Central memory CD4-positive, alpha-beta T cell (primary cell): Measurements from ENCODE around the gene MAPK8IP3.

Experiments
- DNase-seq: peaks from one replicate; pipeline ENCODE4 v3.0.0; 2022
- total RNA-seq, 3 experiments: gene quantifications; one replicate each; lab custom pipeline; 2026; lab: John Stamatoyannopoulos, UW

MAPK8IP3 gene, protein sequence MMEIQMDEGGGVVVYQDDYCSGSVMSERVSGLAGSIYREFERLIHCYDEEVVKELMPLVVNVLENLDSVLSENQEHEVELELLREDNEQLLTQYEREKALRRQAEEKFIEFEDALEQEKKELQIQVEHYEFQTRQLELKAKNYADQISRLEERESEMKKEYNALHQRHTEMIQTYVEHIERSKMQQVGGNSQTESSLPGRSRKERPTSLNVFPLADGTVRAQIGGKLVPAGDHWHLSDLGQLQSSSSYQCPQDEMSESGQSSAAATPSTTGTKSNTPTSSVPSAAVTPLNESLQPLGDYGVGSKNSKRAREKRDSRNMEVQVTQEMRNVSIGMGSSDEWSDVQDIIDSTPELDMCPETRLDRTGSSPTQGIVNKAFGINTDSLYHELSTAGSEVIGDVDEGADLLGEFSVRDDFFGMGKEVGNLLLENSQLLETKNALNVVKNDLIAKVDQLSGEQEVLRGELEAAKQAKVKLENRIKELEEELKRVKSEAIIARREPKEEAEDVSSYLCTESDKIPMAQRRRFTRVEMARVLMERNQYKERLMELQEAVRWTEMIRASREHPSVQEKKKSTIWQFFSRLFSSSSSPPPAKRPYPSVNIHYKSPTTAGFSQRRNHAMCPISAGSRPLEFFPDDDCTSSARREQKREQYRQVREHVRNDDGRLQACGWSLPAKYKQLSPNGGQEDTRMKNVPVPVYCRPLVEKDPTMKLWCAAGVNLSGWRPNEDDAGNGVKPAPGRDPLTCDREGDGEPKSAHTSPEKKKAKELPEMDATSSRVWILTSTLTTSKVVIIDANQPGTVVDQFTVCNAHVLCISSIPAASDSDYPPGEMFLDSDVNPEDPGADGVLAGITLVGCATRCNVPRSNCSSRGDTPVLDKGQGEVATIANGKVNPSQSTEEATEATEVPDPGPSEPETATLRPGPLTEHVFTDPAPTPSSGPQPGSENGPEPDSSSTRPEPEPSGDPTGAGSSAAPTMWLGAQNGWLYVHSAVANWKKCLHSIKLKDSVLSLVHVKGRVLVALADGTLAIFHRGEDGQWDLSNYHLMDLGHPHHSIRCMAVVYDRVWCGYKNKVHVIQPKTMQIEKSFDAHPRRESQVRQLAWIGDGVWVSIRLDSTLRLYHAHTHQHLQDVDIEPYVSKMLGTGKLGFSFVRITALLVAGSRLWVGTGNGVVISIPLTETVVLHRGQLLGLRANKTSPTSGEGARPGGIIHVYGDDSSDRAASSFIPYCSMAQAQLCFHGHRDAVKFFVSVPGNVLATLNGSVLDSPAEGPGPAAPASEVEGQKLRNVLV (N-terminal part only)
- total RNA-seq = 72.2 to 318 (median 199) reads per million in 3 experiments

DNA sequence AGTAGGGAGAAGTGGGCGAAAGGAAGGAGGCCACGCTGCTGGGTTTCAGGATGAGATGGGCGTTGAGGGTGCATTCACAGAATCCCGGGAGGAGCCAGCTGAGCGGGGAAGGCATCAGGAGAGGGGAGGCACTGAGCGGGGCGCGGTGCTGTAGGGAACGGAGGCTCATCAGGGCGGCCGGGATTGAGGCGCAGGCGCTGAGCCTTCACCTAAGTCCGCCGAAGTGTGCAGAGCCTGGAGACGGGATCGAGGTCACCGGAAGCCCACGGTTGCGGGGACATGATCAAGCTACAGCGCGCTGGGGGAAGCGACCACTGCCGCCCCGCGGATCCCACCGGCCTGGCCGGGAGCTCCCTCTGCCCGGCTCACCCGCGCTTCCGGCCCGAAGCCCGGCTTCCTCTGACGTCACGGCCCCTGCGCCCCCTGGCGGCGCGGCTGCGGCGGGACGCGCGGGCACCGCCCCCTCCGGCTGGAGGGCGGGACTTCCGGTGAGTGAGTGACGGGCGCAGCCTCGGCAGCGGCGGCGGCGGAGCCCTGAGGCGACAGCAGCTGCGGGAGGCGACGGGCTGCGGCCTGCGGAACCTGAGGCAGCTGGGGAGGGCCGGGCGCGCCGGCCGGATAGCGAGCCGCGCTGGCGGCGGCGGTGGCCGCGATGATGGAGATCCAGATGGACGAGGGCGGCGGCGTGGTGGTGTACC, at the start of gene MAPK8IP3:
Gene MAPK8IP3 (plus strand): TSS at position 508 of the 698 bp plus-strand sequence. CDS start 145 bp downstream, at position 653.
- peak; percentile 96 for DNase-seq

DNA sequence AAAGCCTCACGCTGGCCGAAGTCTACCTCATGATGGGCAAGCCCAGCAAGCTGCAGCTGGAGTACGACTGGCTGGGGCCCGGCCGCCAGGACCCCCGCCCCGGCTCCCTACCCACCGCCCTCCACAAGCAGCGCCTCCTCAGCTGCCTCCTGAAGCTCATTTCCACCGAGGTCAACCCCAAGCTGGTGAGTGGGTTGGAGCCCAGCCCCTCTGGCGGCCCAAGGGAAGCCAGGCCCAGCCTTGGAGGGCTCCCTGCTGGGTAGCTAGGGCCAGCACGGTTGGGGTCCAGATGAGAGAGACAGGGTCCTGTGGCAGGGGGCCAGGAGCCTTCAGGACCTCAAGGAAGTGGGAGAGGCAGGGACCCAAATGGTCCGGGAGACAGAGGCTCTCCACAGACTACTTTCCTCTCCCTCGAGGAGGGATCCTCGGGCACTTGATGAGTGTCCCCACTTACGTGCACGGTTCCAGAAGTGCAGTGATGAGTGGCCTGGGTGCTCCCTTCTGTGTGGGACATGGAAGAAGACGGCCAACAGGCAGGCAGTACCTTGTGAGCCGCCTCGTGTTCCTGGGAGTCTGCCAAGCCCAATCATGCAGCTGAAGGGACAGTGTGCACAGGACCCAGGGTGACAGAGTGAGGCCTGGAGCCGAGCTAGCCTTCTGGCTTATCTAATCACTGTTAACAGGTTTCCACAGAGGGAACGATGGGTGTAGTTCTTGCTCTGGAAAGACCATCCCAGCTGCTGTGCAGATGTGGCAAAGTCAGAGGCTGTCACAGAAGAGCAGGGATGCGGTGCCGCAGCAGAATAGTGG, 49.0 kb upstream of the MAPK8IP3 start:
- no peak for DNase-seq

DNA sequence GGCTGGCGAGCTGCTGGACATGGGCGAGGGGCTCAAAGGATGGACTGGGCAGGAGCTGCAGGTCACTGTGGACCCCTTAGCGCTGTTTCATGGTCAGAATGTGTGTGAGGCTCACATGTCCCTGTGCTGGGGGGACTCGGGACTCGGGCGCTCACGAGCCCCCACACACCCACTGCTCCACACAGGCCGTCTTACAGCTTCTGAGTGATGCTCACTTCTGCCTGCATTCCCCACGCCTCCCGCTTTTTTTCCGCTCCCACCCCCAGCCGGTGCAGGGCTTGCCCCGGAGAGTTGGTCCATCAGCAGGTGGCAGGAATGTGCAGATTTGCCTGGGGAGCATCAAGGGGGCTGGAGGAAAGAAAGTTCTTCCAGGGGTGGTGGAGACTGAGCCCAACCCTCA, 48.2 kb upstream of the MAPK8IP3 start:
- no peak for DNase-seq

DNA sequence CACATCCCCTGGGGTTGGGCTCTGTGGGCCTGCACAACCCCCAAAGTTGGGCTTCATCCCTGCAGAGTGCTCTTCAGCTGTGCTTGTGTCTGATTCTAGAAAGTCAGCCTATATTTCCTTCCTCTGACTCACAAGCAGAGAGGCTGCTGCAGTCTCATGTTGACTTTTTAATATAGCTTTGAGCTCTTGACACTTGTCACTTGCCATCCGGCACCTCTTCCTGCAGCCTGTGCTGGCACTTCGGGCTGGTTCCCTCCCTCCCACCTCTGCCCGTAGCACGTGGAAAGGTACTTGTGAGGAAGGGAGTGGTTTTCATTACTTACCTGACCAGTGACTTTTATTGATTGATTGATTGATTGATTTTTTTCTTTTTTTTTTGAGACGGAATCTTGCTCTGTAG, 47.0 kb upstream of the MAPK8IP3 start:
- no peak for DNase-seq

DNA sequence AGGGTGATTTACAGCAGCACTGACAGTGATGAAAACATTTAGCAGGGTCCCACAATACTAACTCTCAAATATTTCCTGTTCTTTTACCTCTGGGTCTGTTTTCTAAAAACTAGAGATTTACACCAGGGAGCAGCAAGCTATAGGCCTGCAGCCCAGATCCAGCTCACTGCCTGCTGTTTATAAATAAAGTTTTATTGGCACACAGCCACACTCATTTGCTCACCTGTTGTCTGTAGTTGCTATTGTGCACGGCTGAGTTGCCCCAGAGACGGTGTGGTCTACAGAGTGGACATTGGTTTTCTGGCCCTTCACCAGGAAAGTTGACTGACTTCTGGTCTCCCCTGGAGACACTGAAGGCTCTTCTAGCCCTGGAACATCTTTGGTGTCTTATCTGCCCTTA, 44.2 kb upstream of the MAPK8IP3 start:
- no peak for DNase-seq

DNA sequence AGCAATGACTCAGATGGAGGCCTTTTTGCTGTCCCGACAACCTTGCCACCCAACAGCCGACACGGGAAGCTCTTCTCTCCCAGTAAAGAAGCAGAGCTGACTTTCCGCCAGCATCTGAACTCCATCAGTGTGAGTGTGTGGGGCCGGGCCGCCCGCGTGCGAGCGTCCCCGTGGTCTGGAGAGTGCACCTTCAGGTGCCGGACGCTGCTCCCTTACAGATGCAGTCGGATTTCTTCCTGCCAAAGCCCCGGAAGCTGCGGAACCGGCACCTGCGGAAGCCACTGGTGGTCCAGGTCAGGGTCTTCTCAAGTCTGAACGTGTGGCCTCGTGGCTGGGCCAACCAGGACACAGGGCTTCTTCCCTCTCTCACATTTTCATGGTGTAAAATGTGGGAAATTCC, 43.5 kb upstream of the MAPK8IP3 start:
- DNase-seq = no peak

DNA sequence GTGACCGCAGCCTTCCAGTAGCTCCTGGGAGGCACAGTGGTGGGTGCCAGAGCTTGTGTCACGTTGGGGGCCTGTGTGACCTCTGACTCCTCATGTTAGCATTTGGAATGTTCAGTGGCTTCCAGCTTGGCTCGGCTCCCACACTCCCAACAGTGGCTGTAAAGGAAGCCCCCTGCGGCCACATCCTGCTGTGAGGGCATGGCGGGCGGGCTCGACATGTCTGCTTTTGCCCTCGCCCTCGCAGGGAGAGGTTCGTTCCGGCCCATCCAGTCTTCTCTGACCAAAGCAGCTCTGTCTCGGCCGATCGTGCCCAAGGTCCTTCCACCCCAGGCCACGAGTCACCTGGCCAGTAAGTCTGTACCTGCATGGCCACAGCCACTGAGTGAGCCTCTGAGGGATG, 40.2 kb upstream of the MAPK8IP3 start:
- no peak for DNase-seq

DNA sequence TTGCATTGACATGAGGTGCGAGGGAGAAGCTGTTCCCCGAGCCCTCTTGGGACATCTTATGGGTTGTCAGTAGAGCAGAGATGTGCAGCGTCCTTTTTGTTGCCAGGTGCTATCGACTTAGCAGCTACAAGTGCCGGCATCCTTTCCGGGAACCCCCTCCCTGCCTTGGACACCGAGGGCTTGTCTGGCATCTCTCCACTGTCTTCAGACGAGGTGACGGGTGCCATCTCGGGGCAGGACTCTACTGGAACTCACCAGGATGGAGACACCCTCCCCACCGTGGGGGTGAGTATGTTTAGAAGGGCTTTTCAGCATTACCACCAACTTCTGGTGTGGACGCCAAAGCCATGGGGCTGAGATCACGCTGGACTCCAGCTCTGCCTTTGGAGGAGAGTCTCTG, 39.7 kb upstream of the MAPK8IP3 start:
- no peak for DNase-seq

DNA sequence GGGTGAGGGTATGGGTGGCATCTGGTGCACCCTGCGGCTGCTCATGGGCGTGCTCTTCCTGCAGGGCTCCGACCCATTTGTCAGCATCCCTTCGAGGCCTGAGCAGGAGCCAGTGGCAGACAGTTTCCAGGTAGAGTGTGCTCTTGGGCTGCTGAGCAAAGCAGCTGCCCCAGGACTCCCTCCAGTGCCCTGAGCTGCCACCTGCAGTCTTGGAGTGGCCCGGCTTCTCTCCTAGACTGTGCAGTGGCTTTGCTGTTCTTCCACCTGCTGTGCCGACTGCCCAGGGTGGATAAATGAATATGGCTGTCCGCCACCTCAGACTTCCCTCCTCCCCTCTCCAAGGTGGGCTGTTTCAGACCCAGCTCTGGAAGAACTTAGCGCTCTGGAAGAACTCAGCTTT, 38.7 kb upstream of the MAPK8IP3 start:
- DNase-seq = no peak

DNA sequence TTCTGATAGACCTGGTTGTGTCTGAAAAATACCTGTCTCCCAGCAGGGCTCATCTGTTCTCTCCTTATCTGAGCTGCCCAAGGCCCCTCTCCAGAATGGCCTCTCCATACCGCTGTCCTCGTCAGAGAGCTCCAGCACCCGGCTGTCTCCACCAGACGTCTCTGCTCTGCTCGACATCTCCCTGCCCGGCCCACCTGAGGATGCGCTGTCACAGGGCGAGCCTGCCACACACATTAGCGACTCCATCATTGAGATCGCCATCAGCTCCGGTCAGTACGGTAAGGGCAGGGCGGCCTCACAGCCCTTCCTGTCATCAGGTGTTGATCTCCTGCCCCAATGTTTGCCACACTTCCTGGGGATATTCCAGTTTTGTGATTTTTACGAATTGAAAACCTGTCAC, 38.1 kb upstream of the MAPK8IP3 start:
- no peak for DNase-seq

DNA sequence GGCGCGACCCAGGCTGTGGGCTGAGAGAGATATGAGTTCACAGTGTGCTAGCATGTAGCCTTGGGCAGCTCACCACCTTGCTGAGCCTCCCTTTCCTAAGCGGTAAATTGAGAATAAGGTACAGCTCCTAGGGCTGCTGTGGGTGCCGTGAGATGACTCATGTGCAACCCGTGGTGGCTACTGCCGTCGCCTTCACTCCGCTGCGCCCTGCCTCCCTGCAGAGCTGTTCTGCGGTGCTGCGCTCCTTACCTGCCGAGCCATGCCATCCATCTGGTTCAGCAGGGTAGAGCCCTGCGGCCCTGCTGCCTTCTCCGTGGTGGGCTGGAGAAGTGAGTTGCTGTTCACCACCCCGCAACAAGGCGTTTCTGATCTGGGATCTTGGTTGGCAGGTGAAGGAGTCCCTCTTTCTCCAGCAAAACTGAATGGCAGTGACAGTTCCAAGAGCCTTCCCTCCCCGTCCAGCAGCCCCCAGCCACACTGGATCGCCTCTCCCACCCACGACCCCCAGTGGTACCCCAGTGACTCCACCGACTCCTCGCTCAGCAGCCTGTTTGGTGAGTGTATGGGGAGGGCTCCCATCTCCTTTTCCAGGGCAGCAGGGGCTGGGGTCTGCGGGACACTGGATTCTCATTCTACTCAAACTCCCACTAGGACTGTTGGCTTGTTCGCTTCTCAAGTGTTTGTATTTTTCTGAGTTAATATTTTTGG, 37.2 kb upstream of the MAPK8IP3 start:
- no peak for DNase-seq

DNA sequence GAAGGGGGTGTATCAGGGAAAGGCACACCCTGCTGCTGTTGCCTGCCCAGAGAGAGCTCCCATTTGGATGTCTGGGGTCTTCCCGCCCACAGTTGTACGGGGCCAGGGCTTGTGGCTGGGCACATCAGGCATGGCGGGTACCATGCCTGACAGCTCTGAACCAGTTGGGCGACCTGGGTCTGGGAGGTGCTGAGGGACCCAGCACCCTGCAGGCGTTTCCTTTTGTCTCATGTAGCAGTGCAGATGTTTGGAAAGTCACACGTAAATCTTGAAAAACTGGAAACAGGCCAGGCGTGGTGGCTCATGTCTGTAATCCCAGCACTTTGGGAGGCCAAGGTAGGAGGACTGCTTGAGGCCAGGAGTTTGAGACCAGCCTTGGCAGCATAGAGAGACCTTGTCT, 36.3 kb upstream of the MAPK8IP3 start:
- DNase-seq = no peak

DNA sequence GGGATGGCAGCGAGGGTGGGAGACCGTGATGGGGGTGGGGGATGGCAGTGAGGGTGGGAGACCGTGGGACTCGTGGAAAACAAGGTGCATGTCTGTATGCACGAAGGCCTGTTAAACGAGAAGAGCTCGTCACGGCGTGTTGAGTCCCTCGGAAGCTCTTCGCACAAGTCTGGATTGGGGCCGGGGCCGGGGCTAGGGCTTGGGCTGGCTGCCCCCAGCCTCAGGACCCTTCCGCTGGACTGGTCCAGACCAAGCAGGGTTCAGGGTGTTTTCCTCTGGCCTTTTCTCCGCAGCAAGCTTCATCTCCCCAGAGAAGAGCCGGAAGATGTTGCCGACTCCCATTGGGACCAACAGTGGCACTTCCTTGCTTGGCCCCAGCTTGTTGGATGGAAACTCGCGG, 35.6 kb upstream of the MAPK8IP3 start:
- DNase-seq = no peak

DNA sequence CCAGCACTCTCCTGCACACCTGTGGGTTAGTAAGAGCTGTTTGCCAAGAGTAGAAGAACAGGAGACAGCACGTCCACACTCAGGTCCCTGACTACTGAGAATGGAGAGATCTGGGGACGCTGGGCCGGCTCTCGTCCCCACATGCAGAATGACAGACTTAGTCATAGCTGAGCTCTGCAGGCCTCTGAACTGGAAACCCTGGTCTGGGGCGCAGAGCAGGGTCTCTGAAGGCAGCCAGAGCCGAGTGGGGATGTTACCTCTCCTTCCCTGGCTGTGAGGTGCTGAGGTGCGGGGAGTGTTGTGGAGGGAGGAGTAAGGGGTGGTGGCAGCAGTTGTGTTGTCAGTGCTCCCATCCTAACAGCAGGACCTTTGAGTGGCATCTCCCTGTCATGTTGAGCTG, 35.1 kb upstream of the MAPK8IP3 start:
- DNase-seq = no peak

DNA sequence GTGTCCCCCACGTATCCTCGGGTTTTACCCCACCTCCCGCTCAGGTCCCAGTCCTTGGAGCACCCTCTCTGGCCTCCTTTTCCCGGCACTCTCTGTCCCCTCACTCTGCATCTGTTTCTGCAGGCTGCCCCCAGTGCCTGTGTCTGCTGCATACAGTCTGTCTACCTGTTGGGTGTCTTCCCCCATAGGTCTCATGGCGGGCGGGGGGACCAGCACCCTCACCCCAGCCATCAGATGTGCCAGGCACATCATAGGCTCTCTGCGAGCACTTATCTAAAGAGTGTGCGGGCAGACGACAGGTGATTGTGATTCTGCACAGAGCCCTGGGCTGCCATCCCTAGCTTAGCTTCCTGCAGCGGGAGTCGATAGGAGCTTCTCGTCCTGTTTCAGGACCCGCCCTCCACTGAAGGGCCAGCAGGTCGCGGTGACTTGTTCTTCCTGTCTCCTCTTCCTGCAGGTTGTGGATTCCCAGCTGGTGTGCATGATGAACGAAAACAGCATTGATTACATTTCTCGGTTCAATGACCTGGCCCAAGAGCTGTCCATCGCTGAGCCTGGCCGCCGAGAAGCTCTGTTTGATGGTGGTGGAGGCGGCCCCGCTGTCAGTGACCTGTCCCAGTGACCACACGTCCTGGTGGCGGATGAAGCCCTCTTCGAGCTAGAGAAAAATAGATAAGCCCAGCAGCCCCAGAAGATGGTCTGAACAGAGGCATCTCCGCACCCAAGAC, 32.4 kb upstream of the MAPK8IP3 start:
- DNase-seq = no peak

DNA sequence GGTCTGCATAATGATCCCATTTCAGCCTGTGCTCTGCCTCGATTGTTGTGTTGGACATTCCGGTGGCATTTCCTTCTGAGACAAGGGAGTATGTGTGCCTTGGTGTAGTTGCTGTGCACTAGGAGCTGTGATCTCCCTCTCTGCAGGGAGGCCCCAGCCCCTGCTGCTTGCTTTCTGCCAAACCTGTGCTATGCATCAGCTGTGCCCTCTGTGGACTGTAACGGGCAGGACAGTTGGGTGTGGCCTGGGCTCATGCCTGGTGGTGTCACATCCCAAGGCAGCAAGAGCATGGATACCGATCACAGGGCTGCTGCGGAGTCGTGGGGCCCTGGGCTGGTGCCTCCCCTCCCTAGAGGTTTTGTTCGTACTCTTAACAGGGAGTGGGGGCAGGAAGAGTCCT, 31.7 kb upstream of the MAPK8IP3 start:
- no peak for DNase-seq

DNA sequence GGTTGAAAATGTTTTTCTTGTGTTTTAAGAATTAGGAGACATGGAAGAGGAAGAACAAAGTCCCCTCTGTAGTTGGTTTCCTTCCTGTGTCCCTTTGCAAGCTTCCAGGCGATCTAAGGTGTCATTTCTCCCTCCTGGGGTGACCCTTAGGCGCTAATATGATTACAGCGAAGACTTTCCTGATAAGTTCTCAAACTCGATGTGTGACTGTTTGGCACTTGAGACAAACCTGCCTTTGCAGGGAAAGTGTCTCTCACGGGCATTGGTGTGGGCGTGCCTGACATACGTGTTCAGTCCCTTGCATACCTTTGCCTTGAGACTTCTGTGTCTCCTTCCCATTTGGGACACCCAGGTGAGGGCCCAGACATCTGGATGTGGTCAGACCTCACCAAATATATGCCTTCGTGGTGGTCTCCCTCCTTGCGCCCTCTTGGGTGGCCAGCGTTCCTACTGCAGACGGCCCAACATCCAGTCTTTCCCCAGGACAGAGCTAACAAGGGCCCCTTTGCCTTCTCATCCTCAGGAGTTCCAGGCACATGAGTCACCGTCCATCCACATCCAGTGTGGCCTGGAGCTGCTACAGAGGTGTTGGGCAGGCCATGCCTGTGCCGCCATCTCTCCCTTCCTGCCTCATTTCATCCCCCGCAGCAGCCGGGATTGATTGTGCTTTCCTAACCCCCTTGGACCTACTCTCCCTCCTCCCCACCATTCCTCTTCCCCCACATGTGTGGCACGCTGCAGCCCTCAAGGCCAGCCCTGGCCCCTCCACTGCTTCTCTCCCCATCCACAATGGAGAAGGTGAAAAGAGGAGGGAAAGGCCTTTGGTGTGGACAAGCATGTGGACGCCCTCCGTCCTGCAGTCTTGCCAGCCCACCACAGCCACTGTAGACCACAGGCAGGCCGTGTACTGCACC, 31.0 kb upstream of the MAPK8IP3 start:
- DNase-seq = no peak

DNA sequence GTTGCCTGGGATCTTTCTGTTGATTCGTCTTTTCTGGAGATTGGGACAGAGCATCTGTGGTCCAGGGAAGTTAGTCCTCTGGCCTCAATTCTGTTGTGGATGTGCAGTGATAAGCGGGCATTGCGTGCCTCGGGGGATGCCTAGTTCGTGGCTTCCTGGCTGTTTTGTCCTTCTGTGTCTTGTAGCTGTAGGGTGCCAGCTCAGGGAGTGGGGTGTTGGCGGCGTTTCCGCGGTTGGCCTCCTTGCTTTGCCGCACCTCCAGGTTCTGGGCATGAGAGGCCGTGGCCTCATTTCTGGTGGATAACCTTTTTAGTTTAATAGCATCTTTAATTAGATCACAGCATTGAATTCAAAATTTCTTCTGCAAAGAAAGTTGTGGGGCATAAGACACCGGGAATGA, 29.3 kb upstream of the MAPK8IP3 start:
- DNase-seq = no peak

DNA sequence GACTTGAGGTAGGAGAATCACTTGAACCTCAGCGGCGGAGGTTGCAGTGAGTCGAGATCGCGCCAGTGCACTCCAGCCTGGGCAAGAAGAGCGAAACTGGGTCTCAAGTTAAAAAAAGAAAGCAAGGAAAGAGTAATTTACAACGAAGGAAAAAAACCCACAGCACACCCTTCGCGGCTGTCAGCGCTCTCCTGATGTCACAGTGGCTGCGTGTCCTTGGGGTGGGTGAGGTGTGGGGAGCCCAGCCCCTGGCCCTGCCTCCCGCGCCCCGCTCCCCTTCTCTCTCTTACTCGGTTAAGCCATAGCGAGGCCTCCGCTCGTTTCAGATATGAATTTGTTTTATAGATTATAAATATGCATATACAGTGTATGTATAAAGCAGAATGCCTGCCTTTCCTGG, 28.7 kb upstream of the MAPK8IP3 start:
- peak; percentile 16 for DNase-seq
